GM18526 (cell line): ENCODE data around the gene APC2.
A peak's percentile ranks its signal among the peaks of the same experiment; 100 is the strongest.

Experiments used
- POLR2A ChIP-seq: IDR thresholded peaks from 3 replicates; pipeline ENCODE4 v1.6.1; 2011; ENCODE audit not compliant: insufficient read length; ENCODE audit errors: extremely low read depth

APC2 gene

DNA sequence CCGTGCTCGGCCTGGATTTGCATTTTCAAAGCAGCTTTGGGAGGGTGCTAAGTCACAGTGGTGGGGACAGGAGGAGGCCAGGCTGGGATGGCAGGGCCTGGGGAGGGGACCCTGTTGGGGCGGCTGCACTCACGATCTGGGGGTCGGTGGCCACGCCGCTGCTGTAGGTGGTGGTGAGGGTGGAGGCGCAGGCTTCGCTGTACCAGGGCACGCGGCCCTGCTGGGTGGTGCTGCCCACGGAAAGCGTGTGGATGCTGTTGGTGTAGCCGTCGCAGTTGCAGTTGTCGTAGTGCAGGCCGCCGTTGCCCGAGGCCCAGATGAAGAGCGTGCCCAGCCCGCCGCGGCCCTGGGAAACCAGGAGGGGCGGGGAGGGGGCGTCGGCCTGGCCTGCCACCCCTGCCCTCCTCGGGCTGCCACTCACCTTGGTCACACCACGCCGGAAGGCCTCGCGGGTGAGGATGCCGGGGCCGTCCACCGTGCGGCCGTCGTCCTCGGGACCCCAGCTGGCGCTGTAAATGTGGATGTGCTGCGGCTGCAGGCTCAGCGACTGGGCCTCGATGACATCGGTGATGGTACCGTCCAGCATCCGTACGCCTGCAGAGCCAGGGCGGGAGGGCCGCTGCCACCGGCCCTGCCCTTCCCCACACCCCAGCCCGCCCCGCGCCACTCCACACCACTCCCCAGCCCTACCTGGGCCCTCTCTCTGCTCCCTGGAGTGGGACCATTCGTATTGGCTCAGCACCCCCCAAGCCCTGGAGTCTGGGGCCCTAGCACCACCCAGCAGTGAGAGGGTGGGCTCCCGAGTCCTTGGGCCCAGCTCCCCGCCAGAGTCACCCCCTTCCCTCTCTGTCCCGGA lies 37.0 kb downstream of the APC2 start:
- no peak for TF ChIP-seq POLR2A

DNA sequence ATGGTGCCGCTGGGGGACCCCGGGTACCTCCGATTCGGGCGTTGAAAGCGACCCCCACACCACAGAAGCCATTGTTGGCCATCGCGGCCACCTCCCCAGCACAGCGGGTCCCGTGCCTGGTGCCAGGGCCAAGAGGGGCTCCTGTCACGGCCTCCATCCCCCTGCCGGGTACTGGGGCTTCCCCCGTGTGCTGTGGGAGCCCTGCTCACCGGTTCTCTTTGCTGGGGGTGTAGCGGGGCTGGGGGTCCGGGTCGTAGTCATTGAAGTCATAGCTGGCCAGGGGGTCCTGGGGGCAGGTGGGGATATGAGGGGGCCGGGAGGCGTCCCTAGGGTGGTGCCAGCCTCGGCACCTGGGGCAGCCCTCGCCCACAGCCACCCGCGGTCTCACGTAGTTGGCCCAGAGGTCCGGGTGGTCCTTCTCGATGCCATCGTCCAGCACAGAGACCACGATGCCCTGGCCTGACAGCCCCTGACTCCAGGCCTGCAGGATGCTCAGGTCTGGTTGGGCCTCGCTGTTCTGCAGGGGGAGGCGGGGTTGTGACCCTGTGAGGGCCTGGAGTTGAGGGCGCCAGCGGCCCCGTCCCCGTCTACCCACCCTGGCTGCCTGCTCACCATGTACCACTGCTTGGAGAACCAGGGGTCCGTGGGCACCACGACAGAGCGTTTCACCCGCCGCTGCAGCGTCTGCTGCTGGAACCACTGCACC lies 37.8 kb downstream of the APC2 start:
- TF ChIP-seq POLR2A = no peak

- TF ChIP-seq POLR2A = no peak
Measured at GRCh38 chr19:1488282-1488601, 38.3 kb downstream of the APC2 start.

DNA sequence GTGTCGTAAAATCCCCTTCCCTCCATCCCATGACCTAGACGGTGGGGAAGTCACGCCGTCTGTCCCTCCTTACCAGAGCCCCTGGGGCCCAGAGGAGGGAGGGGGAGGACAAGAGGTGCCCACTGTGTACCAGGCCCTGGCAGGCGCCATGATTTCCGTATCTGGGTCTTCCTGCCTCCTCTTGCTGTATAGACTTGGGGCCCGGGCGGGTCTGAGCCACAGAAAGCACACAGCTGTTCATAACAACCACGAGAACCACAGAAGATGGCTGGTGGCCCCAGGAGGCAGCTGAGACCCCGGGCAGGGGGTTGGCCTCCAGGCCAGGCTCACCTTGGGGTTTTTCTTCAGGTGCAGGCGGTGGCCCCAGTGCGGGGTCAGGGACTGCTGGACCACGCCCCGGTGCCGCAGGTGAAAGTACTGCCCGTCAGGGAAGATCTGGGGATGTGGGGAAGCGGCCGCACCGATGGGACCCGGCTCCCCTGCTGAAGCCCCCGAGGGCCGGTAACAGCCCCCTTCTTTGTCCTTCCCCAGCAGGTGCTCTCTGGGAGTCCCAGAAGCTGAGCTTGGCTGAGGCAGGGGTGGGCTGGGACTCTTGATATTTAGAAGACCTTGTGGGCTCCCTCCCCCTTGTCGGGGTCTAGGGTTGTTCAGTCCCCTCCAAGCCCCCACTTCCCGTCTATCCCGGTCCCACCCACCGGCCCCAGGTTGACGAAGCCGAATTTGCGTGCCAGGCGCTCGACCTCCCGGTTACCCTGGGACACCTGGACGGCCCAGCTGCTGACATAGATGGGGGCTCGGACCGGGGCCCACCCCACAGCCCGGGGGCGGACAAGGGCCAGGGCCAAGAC lies 39.8 kb downstream of the APC2 start:
- peak; percentile 12 for TF ChIP-seq POLR2A

GRCh38 chr19:1490311-1491113 lies 40.6 kb downstream of the APC2 start, which contains the start of gene PCSK4:
PCSK4 (minus strand) TSS chr19:1490350; CDS start chr19:1490346, 4 bp downstream.
- TF ChIP-seq POLR2A = no peak

DNA sequence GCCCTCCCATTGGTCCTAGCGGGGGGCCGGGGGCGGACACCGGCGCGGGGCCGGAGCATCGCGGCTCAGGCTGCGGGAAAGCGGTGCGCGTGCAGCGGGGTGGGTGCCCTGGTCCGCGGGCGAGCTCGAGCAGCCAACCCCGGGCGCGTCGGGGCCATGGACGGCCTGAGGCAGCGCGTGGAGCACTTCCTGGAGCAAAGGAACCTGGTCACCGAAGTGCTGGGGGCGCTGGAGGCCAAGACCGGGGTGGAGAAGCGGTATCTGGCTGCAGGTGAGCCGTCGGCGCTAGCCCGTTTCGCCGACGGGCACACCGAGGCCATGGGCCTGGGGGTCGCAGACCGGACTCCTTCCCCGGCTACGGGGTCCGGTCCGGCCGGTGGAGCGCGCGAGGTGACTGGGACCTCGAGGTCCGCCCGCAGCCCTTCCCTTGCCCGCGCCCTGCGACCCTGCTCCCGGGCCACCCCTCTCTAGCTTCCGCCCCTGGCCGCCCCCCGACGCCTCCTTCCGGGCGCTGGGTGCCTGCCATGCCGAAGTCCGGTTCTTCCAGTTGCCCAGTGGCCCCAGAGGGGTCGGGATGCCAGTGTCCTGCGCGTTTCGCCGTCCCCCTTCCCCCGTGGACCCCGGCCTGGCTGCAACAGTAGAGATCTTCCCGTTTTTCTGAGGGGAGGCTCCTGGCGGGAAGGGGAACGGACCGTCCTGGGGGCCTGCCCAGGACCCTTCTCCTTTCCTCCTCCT lies 41.4 kb downstream of the APC2 start, which contains the start of gene REEP6:
TSS of gene REEP6 (plus strand) at position 68 of the 735 bp plus-strand sequence. CDS start at position 157, 89 bp downstream.
- no peak for TF ChIP-seq POLR2A

GRCh38 chr19:1491849-1492170 lies 41.9 kb downstream of the APC2 start:
- TF ChIP-seq POLR2A = no peak

DNA sequence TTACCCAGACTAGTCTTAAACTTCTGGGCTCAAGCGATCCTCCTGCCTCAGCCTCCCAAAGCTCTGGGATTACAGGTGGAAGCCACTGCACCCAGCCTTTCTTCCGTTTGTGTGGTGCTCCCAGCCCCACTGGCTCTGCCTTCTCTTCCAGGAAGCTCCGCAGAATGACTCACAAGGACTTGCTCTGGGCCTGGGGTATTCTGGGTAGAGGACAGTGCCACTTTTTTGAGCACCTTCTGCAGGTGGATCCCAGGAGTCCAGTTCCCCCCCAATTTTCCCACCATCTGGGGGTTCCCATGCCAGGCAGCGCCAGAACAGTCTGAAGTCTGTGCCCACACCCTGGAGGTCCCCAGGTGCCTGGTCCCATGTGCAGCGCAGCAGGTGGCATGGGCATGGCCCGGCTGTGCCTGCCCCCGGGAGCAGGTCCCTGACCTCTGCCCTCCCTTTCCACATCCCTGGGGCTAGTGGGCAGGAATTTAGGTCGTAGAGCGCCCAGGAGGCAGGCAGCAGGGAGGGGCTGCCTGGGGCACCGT lies 42.6 kb downstream of the APC2 start:
- TF ChIP-seq POLR2A = no peak

- TF ChIP-seq POLR2A = no peak
Measured at GRCh38 chr19:1494115-1494815, 44.3 kb downstream of the APC2 start.

- TF ChIP-seq POLR2A = no peak
Measured at GRCh38 chr19:1495051-1495798, 45.3 kb downstream of the APC2 start.

DNA sequence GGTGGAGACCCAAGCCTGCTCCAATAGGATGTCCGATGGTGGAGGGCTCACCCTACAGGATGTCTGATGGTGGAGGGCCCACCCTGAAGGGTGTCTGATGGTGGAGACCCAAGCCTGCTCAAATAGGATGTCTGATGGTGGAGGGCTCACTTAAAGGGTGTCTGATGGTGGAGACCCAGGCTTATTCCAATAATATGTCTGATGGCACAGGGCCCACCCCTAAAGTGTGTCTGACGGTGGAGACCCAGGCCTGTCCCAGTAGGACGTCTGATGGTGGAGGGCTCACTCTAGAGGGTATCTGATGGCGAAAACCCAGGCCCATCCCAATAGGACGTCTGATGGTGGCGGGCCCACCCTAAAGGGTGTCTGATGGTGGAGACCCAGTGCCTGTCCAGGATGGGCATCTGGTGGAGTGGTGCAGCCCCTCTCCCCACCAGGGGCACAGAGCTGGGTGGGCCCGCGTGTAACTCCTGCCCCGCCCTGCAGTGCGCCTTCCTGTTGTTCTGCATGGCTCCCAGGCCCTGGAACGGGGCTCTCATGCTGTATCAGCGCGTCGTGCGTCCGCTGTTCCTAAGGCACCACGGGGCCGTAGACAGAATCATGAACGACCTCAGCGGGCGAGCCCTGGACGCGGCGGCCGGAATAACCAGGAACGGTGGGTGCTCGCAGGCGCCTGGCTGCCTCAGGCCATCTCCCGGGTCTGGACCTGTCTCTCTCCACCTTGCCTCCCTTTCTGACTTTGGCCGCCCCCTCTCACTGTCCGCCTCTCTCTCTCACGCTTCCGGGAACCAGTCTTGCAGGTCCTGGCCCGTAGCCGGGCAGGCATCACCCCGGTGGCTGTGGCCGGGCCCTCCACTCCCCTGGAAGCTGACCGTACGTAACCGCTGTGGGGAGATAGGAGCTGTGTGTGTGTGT lies 46.1 kb downstream of the APC2 start:
- no peak for TF ChIP-seq POLR2A

DNA sequence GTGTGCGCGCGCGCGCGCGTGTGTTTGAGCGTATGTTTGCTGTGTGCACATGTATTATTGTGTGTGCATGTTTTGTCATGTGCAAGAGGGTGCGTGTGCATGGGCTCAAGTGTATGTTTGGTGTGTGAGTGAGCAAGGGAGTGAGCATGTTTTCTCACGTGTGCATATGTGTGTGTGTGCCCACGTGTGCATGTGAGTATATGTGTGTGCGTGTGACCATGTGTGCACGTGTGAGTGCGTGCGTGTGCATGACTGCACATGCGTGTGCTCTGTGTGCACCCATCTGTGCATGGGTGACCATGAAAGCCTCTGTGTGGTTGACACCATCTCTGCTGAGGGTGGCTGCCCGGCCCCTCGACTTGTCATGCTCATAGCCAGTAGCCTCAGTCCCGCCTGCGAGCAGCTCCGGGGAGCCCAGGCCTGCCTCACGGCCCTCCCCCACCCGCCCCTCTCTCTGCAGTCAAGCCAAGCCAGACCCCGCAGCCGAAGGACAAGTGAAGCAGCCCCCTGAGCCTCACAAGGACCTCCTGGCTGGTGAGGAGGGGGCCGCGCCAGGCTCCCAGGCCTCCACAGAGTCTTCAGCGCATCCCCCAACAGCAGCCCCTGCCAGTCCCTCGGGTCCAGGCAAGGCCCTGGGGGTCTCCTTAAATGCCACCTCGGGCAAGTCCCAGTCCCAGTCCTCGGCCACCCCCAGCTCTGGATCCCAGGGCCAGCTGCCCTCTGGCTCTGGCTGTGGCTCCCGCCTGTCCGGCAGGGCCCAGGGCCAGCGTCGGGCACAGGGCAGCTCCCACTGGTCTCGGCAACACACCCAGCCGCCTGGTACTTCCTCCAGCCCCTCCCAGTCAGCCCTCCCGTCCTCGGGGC lies 47.0 kb downstream of the APC2 start:
- no peak for TF ChIP-seq POLR2A
